Erythroblast (primary cell): ENCODE data around the gene GALNT5.

Source experiments
- GATA1 ChIP-seq: IDR thresholded peaks from 2 replicates; pipeline ENCODE4 v1.6.1; 2011; ENCODE audit warnings: low read depth, mild to moderate bottlenecking, control low read depth, low read length, moderate library complexity
- POLR2A ChIP-seq: IDR thresholded peaks from 2 replicates; pipeline ENCODE4 v1.6.1; 2011; ENCODE audit warnings: mild to moderate bottlenecking, low read length

DNA sequence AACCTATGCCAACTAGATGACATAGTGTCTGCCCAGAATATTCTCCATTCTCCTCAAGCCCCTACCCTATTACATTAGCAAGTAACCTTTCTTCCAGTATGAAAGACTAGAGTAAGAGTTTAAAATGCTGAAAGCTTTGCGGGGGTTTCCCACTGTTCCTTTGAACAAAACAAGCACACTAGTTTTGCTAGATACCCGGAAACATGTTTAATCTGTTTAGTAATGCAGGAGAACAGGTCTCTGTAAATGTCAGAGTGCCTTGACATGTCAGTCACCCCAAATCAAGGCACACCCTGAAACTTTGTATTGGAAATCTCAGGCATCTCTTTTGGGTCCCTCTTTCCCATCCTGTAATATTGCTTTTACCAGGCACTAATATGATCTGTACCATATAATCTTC, 11.6 kb downstream of the GALNT5 start:
- TF ChIP-seq POLR2A = no peak
- TF ChIP-seq GATA1 = no peak
